Cardiac fibroblast (primary cell): Measurements from ENCODE around the gene OR56A3.

Experiments used
- DNase-seq, 2 donors: peaks; one replicate each; pipeline versions ENCODE4 v3.0.0 to v3.0.0-alpha.2; 2010; ENCODE audit warnings: low read depth in 2 of 2
- H3K4me3 ChIP-seq, 2 donors: replicated peaks in 1 of 2; 1 replicate in 1 of 2; 2 replicates in 1 of 2; pipeline ENCODE4 v1.5.1; 2011; ENCODE audit warnings: low read depth in 2 of 2, low read length in 2 of 2, mild to moderate bottlenecking in 2 of 2, moderate library complexity in 1 of 2
- CTCF ChIP-seq: IDR thresholded peaks from one replicate; pipeline ENCODE4 v1.5.1; 2011; ENCODE audit warnings: low read depth, mild to moderate bottlenecking, low read length, inconsistent platforms

The OR56A3 gene

GRCh38 chr11:5941951-5942350 is at the start of gene OR56A3:
Gene OR56A3 (plus strand): TSS chr11:5942251. CDS start chr11:5947347, 5,096 bp downstream.
- no peak within 1 kb of the TSS for H3K4me3 ChIP-seq
- no peak for DNase-seq
- no peak for TF ChIP-seq CTCF

GRCh38 chr11:5892908-5893307 is 49.1 kb upstream of the OR56A3 start, which contains the start of gene OR52E5:
Gene OR52E5 (plus strand): TSS chr11:5893208. CDS start chr11:5900777, 7,569 bp downstream.
- no peak within 1 kb of the TSS for H3K4me3 ChIP-seq
- DNase-seq: no peak
- no peak for TF ChIP-seq CTCF

GRCh38 chr11:5899534-5899933 is 42.5 kb upstream of the OR56A3 start:
- no peak for TF ChIP-seq CTCF
- DNase-seq: no peak
- no peak overlapping the region for H3K4me3 ChIP-seq

GRCh38 chr11:5910540-5910939 is 31.5 kb upstream of the OR56A3 start:
- DNase-seq: no peak
- no peak for TF ChIP-seq CTCF
- no peak overlapping the region for H3K4me3 ChIP-seq

GRCh38 chr11:5922749-5923426 is 19.2 kb upstream of the OR56A3 start:
- peak in 1 of 2 donors; percentile 46 for DNase-seq
- no peak for TF ChIP-seq CTCF
- H3K4me3 ChIP-seq: no peak overlapping the region

- no peak overlapping the region for H3K4me3 ChIP-seq
- DNase-seq: no peak
- TF ChIP-seq CTCF: no peak
Measured at GRCh38 chr11:5923427-5923776, 18.6 kb upstream of the OR56A3 start.

GRCh38 chr11:5923794-5924193 is 18.3 kb upstream of the OR56A3 start:
- peak in 1 of 2 donors; percentile 1 for DNase-seq
- TF ChIP-seq CTCF: no peak
- H3K4me3 ChIP-seq: no peak overlapping the region
